Large intestine (tissue), 3 donors: ENCODE measurements around the gene EPB41L2. TPM values are rescaled to one million over a fixed set of nuclear protein-coding genes. Genes with fewer than 3 reads are reported as not detected.

Source experiments
- DNase-seq, 2 donors: peaks; one replicate each; pipeline versions ENCODE4 v3.0.0 to v3.0.0-alpha.2; 2013
- H3K27ac ChIP-seq: one replicate; pipeline ENCODE4 v1.5.1; 2013; ENCODE audit warnings: low read length
- H3K27me3 ChIP-seq: 2 replicates; pipeline ENCODE4 v1.6.1; 2013; ENCODE audit warnings: low read length; ENCODE audit not compliant: control insufficient read depth, insufficient read depth
- H3K36me3 ChIP-seq: 2 replicates; pipeline ENCODE4 v1.6.1; 2013; ENCODE audit warnings: low read length; ENCODE audit not compliant: control insufficient read depth, insufficient read depth
- H3K4me1 ChIP-seq: one replicate; pipeline ENCODE4 v1.6.1; 2013; ENCODE audit warnings: low read length; ENCODE audit not compliant: control insufficient read depth, insufficient read depth
- H3K4me3 ChIP-seq: one replicate; pipeline ENCODE4 v1.5.1; 2013; ENCODE audit warnings: low read length
- H3K9me3 ChIP-seq: one replicate; pipeline ENCODE4 v1.6.1; 2013; ENCODE audit warnings: mild to moderate bottlenecking, low read depth, low read length, moderate library complexity; ENCODE audit not compliant: control insufficient read depth
- WGBS: methylation state at CpG from one replicate; pipeline ENCODE4 v1.1.5; 2013; ENCODE audit warnings: low lambda C conversion rate; ENCODE audit not compliant: insufficient coverage; 5-methylcytosine and 5-hydroxymethylcytosine counted together
- polyA plus RNA-seq: library from polyadenylated mRNA; unstranded; fragments of 120-200 nt; gene quantifications from one replicate; pipeline ENCODE4 v1.2.1, GENCODE V29; 2013

Gene EPB41L2
- polyA plus RNA-seq, 1 donor = 75.0 TPM

DNA sequence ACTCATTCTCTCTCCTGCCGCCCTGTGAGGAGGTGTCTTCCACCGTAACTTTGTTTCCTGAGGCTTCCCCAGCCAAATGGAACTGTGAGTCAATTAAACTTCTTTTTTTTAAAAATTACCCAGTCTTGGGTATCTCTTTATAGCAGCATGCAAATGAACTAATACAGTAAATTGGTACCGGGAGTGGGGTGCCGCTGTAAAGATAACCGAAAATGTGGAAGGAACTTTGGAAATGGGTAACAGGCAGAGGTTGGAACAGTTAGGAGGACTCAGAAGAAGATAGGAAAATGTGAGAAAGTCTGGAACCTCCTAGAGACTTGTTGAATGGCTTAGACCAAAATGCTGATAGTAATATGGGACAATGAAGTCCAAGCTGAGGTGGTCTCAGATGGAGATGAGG, 55.8 kb downstream of the EPB41L2 start:
- no peak overlapping the region for H3K4me3 ChIP-seq
- no peak overlapping the region for H3K27ac ChIP-seq
- DNase-seq = no peak
- peaks cover 10% of the 10 kb centered on the region for H3K9me3 ChIP-seq
- H3K4me1 ChIP-seq = no peaks in the 10 kb centered on the region
- H3K27me3 ChIP-seq = no peaks in the 10 kb centered on the region
- 83% methylated on average over 4 of the region's 5 CpGs for WGBS
- H3K36me3 ChIP-seq = no peaks in the 10 kb centered on the region

DNA sequence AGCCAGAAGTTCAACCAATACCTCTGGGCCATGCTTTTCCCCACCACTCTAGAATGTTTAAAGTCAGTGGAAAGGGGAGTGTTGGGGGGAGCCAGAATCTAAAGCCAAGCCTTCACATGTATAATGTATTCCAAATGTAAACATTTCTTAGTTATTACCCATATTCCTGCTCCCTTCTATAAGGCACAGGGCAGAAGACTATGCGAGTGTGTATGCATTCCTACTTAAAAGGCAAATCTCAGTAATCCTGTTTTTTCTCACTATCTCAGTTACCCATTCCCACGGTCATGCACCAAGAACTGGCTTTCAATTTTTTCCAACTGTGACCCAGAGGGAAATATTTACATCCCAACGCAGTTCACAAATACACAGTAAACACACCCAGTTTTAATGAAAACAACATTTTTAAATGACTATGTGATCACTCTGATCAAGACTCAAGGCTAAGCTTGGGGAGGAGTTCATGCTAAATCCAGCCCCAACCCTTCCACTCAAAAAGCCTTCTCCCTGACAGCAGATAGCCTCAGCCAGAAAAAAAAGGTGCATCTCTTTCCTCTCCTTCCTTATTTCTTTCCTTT, 57.5 kb downstream of the EPB41L2 start:
- no CpG with 5 or more reads among the region's 3 CpGs for WGBS

DNA sequence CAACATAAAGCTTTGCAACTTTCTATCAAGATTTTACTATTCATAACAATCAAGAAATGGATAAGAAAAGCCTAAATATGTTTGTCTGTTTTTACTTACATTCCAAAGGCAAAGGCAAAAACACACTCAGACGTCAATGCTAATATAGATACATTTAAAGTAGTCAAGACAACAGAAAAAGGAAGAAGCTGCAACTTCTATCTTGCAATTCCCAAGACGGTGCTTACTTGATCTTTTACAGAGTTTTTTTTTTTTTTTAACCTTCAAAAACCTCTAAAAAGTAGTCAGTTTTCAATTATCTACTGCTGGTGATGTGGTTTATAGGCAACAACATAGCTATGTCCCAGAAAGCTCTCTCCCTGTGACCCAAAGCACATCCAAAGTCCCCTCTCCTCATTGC, 58.1 kb downstream of the EPB41L2 start:
- no peak for DNase-seq
- 71% methylated on average over 1 of the region's 2 CpGs for WGBS
- Histone ChIP-seq H3K36me3 (no peaks in the 10 kb centered on the region), H3K4me1 (peaks cover 5% of the 10 kb centered on the region), H3K27me3 (no peaks in the 10 kb centered on the region), H3K27ac (no peak overlapping the region), H3K9me3 (peaks cover 10% of the 10 kb centered on the region), H3K4me3 (no peak overlapping the region)

More for the DNA sequence above, 57.5 kb downstream of the EPB41L2 start:
- Histone ChIP-seq H3K9me3 (peaks cover 10% of the 10 kb centered on the region), H3K4me1 (no peaks in the 10 kb centered on the region), H3K36me3 (no peaks in the 10 kb centered on the region), H3K4me3 (no peak overlapping the region), H3K27ac (no peak overlapping the region), H3K27me3 (no peaks in the 10 kb centered on the region)
- no peak for DNase-seq

DNA sequence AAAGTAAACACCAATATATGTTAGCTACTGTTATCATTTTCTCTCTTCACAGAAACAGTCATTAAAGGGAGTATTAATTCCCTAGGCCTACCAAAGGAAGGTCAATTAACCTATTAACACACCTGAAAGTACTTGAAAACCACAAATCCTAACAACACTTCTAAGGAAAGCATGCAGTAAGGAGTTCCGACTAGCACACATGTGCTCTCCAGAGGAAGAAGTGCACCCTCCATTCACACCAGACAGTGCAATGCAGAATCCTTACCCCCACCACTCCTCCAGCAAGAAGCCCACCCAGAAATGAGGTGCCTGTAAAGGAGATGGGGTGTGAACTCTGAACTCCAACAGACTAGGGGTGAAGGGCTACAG, 58.7 kb downstream of the EPB41L2 start:
- Histone ChIP-seq H3K27ac (no peak overlapping the region), H3K9me3 (peaks cover 10% of the 10 kb centered on the region), H3K27me3 (no peaks in the 10 kb centered on the region), H3K4me3 (no peak overlapping the region), H3K36me3 (no peaks in the 10 kb centered on the region), H3K4me1 (peaks cover 5% of the 10 kb centered on the region)
- WGBS = no CpG with 5 or more reads among the region's 1 CpG
- DNase-seq = no peak

DNA sequence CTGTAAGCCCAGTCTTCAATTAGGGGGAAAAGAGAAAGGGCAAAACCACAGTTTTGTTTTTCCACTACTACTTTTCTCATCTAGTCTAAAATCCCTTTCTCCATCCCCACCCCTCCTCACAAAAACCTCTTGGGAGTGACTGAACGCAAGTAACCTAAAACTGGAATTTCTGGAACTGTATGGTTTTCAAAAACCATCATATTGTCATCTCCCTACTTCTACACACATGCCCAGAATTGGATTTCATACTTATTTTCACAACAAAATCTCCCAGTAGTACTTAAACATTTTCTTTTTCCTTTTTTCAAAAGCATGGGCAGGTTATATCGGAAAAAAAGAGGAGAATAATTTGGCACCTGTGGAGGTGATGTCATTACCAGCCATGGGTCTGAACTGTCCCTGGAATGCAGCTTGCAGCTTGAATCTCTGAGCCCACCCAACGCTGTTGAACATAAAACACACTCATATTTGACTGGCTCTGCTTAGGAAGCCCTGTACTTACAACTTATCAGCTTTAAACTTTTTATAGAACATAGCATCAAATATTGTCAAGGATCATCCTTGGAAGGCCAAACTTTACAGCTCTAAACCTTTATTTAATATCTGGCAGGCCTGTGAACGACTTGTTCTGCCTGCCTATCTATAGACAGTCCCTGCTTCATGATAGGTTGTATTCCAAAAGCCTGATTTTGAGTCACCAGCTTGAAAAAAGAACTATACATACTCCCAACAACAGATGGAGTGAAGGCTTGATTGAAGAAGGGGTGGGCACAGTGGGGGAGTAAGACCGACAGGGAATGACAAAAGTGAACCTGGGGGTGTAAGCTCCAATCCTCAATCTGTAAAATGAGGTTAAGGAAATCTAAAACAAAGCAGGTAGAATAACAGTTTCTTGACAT, 59.3 kb downstream of the EPB41L2 start:
- no peaks in the 10 kb centered on the region for H3K27me3 ChIP-seq
- DNase-seq = no peak
- H3K4me1 ChIP-seq = peaks cover 5% of the 10 kb centered on the region
- no peak overlapping the region for H3K4me3 ChIP-seq
- peaks cover 10% of the 10 kb centered on the region for H3K9me3 ChIP-seq
- H3K27ac ChIP-seq = no peak overlapping the region
- 76% methylated on average over 2 of the region's 5 CpGs for WGBS
- H3K36me3 ChIP-seq = no peaks in the 10 kb centered on the region

DNA sequence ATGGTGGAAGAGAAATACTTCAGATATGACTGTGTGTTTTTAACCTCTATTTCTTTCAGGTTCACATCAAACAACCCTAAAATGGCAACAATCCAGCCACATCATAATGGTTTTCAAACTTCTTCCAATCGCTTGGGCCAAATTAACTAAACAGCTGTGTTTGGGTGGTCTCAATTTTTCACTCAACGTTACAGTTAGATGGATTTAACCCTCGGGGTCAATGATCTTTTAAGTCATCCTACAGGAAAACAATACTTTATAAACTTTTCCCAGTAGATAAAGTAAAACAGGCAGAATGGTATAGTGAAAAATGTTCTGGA, 60.4 kb downstream of the EPB41L2 start:
- Histone ChIP-seq H3K27ac (no peak overlapping the region), H3K36me3 (no peaks in the 10 kb centered on the region), H3K4me3 (no peak overlapping the region), H3K9me3 (peaks cover 3% of the 10 kb centered on the region), H3K4me1 (peaks cover 5% of the 10 kb centered on the region), H3K27me3 (no peaks in the 10 kb centered on the region)
- no CpG with 5 or more reads among the region's 3 CpGs for WGBS
- no peak for DNase-seq

DNA sequence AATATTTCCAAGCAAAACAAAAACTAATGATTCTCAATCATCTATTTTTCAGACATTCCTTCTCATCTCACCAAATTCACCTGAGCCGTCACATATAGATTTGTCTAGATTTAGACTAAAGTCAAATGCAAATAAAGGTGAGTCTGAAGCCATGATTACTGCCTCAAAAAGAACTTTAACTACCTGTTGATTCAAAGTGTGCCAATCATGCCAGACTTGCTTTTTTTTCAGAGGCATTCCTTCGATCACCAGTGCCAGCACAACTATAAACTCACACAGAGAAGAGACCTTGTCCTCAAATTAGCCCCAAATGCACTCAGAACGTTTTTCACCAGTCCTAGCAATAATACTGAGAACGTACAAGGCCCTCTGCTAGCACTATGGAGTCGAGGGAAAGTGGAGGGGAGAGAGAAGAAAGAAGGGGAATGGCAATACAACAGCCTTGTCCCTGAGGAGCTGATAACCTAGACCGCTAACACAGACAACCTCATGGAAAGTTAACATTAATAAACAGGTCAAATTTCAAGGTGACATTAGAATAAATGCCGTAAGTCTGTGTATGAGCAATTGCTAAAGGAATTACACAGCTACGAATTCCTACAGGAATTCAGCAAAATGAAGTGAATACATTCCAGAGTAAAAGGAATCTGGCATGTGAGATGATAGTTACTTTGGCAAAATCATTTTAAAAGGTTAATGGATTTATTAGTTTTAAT, 60.9 kb downstream of the EPB41L2 start:
- WGBS = 58% methylated on average over 2 of the region's 8 CpGs
- Histone ChIP-seq H3K36me3 (no peaks in the 10 kb centered on the region), H3K4me1 (peaks cover 5% of the 10 kb centered on the region), H3K9me3 (peaks cover 3% of the 10 kb centered on the region), H3K4me3 (no peak overlapping the region), H3K27me3 (no peaks in the 10 kb centered on the region), H3K27ac (no peak overlapping the region)
- DNase-seq = no peak

DNA sequence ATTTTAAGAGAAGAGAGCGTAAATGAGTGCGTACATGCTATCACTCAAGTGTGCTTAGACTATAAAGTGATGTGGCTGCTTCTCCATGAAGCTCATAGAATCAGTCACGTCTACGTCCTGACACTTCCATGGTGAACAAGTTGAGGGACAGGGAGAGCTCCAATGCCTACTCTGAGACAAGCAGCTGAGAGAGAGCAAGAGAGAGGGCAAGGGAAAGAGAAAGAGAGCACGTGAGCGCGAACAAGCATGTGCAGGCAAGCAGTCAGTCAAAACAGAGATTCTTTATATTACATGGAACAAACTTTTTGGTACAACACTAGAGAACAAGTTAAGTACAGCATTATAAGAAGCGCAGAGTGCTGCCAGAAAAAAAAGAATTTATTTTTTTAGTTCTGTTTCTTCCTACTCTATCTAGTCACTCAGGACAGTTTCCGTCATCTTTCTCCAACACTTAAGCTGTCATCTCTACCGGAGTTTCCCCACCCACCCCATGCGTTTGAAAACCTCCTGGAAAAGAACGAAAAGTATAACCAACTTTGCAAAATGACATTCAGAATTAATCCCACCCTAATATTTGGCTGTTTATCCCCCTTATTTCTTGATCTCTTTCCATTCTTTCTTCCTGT, 61.8 kb downstream of the EPB41L2 start:
- Histone ChIP-seq H3K27me3 (no peaks in the 10 kb centered on the region), H3K9me3 (no peaks in the 10 kb centered on the region), H3K36me3 (no peaks in the 10 kb centered on the region), H3K4me3 (no peak overlapping the region), H3K27ac (no peak overlapping the region), H3K4me1 (peaks cover 8% of the 10 kb centered on the region)
- no peak for DNase-seq
- 90% methylated on average over 6 of the region's 12 CpGs for WGBS

DNA sequence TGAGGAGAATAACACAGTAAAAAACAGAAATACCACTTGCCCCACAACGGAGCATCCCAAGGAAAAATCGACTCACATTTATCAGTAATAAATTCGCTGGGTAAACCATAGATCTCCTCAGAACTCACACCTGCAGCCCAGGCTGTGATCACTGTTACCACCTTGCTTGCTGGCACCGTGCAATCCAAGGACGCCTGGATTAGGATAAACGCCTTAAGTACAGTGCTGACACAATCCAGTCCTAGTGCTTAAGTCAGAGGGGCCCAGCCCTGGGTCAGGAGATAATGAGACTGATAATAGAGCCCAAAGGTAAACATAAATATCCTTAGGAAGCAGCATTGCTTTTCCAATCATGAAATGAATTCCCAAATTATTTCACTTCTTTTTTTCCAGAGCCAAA, 62.5 kb downstream of the EPB41L2 start:
- Histone ChIP-seq H3K9me3 (no peaks in the 10 kb centered on the region), H3K27me3 (no peaks in the 10 kb centered on the region), H3K4me3 (no peak overlapping the region), H3K27ac (no peak overlapping the region), H3K4me1 (peaks cover 15% of the 10 kb centered on the region), H3K36me3 (no peaks in the 10 kb centered on the region)
- no CpG with 5 or more reads among the region's 6 CpGs for WGBS
- DNase-seq = no peak

DNA sequence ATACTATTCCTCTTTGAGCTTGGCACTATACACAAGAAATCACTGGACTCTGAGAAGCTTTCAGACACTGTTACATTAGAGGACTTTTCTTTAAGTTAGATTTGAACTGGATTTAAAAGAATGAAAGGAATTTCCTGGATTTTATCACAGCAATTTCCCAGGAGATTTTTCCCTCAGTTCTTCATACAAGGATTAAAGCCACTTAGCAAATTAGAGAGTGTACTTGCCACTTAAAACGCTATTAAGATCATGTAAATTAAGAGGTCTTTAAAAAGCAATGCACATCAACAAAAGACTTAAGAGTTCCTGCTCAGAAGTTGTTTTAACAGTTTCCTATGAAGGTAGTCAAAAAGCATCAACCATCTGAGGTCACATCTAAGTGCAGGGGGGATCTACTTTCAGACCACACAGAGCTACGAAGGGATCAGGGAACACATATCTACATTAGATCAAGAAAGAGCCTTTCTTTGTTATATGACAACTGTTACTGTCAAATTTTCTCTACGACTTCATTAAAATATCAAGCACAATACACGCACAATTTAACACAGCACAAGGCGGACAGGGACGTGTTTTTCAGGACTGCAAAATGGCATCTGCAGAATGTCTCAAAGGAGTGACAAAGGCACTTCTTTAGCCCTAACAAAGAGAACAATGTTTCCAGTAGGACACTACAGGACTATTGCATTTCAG, 65.8 kb downstream of the EPB41L2 start:
- no peaks in the 10 kb centered on the region for H3K27me3 ChIP-seq
- DNase-seq = no peak
- no peaks in the 10 kb centered on the region for H3K36me3 ChIP-seq
- peaks cover 16% of the 10 kb centered on the region for H3K4me1 ChIP-seq
- H3K4me3 ChIP-seq = no peak overlapping the region
- 100% methylated on average over 2 of the region's 6 CpGs for WGBS
- H3K9me3 ChIP-seq = no peaks in the 10 kb centered on the region
- H3K27ac ChIP-seq = no peak overlapping the region
